HepG2 (cell line): Measurements from ENCODE around the gene LAMA5. TPM values are rescaled to one million over a fixed set of nuclear protein-coding genes. Genes with fewer than 3 reads are reported as not detected.

Source experiments
- ARNTL ChIP-seq: sonication (generic); formaldehyde crosslinking; IDR thresholded peaks from 2 replicates; pipeline ENCODE4 v1.4.0; 2020; ENCODE audit warnings: mild to moderate bottlenecking, missing genetic modification reagents
- ATM ChIP-seq: fragments of 450-650 bp; IDR thresholded peaks from 2 replicates; pipeline ENCODE4 v1.7.1; 2017; ENCODE audit warnings: mild to moderate bottlenecking, borderline replicate concordance
- CC2D1A ChIP-seq: sonication (generic); formaldehyde crosslinking; IDR thresholded peaks from 2 replicates; pipeline ENCODE4 v1.8.1; 2023; ENCODE audit warnings: mild to moderate bottlenecking, missing genetic modification reagents
- FOXK2 ChIP-seq: fragments of 450-650 bp; IDR thresholded peaks from 2 replicates; pipeline ENCODE4 v1.6.1; 2016
- HES4 ChIP-seq: sonication (generic); formaldehyde crosslinking; IDR thresholded peaks from 2 replicates; pipeline ENCODE4 v1.9.0; 2021; ENCODE audit warnings: mild to moderate bottlenecking, missing genetic modification reagents, borderline replicate concordance
- HNF4G ChIP-seq, 2 experiments: sonication (generic) in 1 of 2; formaldehyde crosslinking in 1 of 2; IDR thresholded peaks; 2 replicates each; pipeline versions ENCODE4 v1.4.0 to v1.6.1; 2011 to 2020; ENCODE audit warnings: borderline replicate concordance in 2 of 2, low read depth in 2 of 2, mild to moderate bottlenecking in 2 of 2, low read length in 1 of 2, missing genetic modification reagents in 1 of 2, moderate library complexity in 1 of 2
- JUN ChIP-seq: sonication (generic); formaldehyde crosslinking; IDR thresholded peaks from 2 replicates; pipeline ENCODE4 v1.4.0; 2020; ENCODE audit warnings: mild to moderate bottlenecking, missing genetic modification reagents
- JUND ChIP-seq: sonication (generic); formaldehyde crosslinking; IDR thresholded peaks from 2 replicates; pipeline ENCODE4 v1.8.0; 2022; ENCODE audit warnings: mild to moderate bottlenecking, missing genetic modification reagents
- KLF12 ChIP-seq: sonication (generic); formaldehyde crosslinking; IDR thresholded peaks from 2 replicates; pipeline ENCODE4 v1.4.0; 2020; ENCODE audit warnings: missing genetic modification reagents, borderline replicate concordance
- MEIS2 ChIP-seq: sonication (generic); formaldehyde crosslinking; IDR thresholded peaks from 2 replicates; pipeline ENCODE4 v1.9.0; 2021; ENCODE audit warnings: mild to moderate bottlenecking, missing genetic modification reagents
- MTA1 ChIP-seq: sonication (generic); formaldehyde crosslinking; IDR thresholded peaks from 2 replicates; pipeline ENCODE4 v1.4.0; 2020; ENCODE audit warnings: missing genetic modification reagents, mild to moderate bottlenecking, borderline replicate concordance
- MXI1 ChIP-seq: IDR thresholded peaks from 3 replicates; pipeline ENCODE4 v1.6.1; 2012; ENCODE audit warnings: low read depth, low read length, inconsistent platforms, borderline replicate concordance
- PATZ1 ChIP-seq: sonication (generic); formaldehyde crosslinking; IDR thresholded peaks from 2 replicates; pipeline ENCODE4 v1.4.0; 2020; ENCODE audit warnings: missing genetic modification reagents
- SPEN ChIP-seq: sonication (generic); formaldehyde crosslinking; IDR thresholded peaks from 2 replicates; pipeline ENCODE4 v1.5.1; 2020; ENCODE audit warnings: low read depth, mild to moderate bottlenecking, missing genetic modification reagents
- TAF1 ChIP-seq: sonication (generic); formaldehyde crosslinking; IDR thresholded peaks from 2 replicates; pipeline ENCODE4 v1.4.0; 2020; ENCODE audit warnings: missing genetic modification reagents
- TARDBP ChIP-seq: sonication (generic); formaldehyde crosslinking; IDR thresholded peaks from 2 replicates; pipeline ENCODE4 v1.8.0; 2022; ENCODE audit warnings: mild to moderate bottlenecking, missing genetic modification reagents
- ZNF331 ChIP-seq: sonication (generic); formaldehyde crosslinking; IDR thresholded peaks from 2 replicates; pipeline ENCODE4 v1.4.0; 2020; ENCODE audit warnings: missing genetic modification reagents
- ZNF547 ChIP-seq: sonication (generic); formaldehyde crosslinking; IDR thresholded peaks from 2 replicates; pipeline ENCODE4 v1.5.1; 2020; ENCODE audit warnings: mild to moderate bottlenecking, missing genetic modification reagents
- ZNF563 ChIP-seq: sonication (generic); formaldehyde crosslinking; IDR thresholded peaks from 2 replicates; pipeline ENCODE4 v1.8.0; 2022; ENCODE audit warnings: mild to moderate bottlenecking, moderate library complexity, missing genetic modification reagents
- ZNF616 ChIP-seq: sonication (generic); formaldehyde crosslinking; IDR thresholded peaks from 2 replicates; pipeline ENCODE4 v1.5.0; 2020; ENCODE audit warnings: low read depth, mild to moderate bottlenecking, missing genetic modification reagents
- ZNF782 ChIP-seq: sonication (generic); formaldehyde crosslinking; IDR thresholded peaks from 2 replicates; pipeline ENCODE4 v1.4.0; 2020; ENCODE audit warnings: missing genetic modification reagents, mild to moderate bottlenecking, borderline replicate concordance
- ZNF800 ChIP-seq: sonication (generic); formaldehyde crosslinking; IDR thresholded peaks from 2 replicates; pipeline ENCODE4 v1.4.0; 2020; ENCODE audit warnings: missing genetic modification reagents
- ZNF879 ChIP-seq: sonication (generic); formaldehyde crosslinking; IDR thresholded peaks from 2 replicates; pipeline ENCODE4 v1.8.1; 2023; ENCODE audit warnings: missing genetic modification reagents
- polyA plus RNA-seq, 8 experiments: library from polyadenylated mRNA; depleted of rRNA in 3 of 8; stranded (reverse) in 7 of 8; unstranded in 1 of 8; fragments of >200 nt; fragmentation: Illumina TruSeq in 4 of 8; extraction: Trizol in 4 of 8; gene quantifications; 2 replicates each; pipeline versions ENCODE4 v1.2.1 to v1.2.3, GENCODE V29; 2011 to 2016; ENCODE audit warnings: low read depth in 4 of 8, missing spikeins in 1 of 8, mixed read lengths in 1 of 8; ENCODE audit not compliant: insufficient read depth in 1 of 8
- total RNA-seq, 5 experiments: library from RNA; depleted of rRNA; stranded (reverse); fragments of >200 nt; fragmentation: Illumina TruSeq; extraction: Trizol; gene quantifications; 2 replicates each; pipeline ENCODE4 v1.2.3, GENCODE V29; 2016; ENCODE audit warnings: low read depth in 1 of 5
- TF ChIP-seq, protein P1 (sequence below): sonication (generic); formaldehyde crosslinking; IDR thresholded peaks from 2 replicates; pipeline ENCODE4 v1.4.0; 2020; ENCODE audit warnings: missing genetic modification reagents

Gene LAMA5
- total and polyA plus RNA-seq, 2 of the 13 experiments (the other 11 are each of a cell fraction or from before 2014, with no cell fraction given) = 21.0 to 44.7 TPM

- TF ChIP-seq KLF12 (CRISPR knock-in tag) (peak; percentile 66; the same call in 1 of the 2 replicates), TAF1 (CRISPR knock-in tag) (0 out of 2 replicates have a peak, but pooled peaks have one; percentile 38), ZNF800 (CRISPR knock-in tag) (0 out of 2 replicates have a peak, but pooled peaks have one; percentile 17), SPEN (0 out of 2 replicates have a peak, but pooled peaks have one; percentile 36), HNF4G (IDR thresholded peaks at IDR 0.05; ENCODE audit: borderline replicate concordance, low read depth, low read length) (peak; percentile 27), HNF4G (CRISPR knock-in tag; IDR thresholded peaks at IDR 0.05; ENCODE audit: borderline replicate concordance, low read depth) (no peak), JUN (CRISPR knock-in tag) (0 out of 2 replicates have a peak, but pooled peaks have one; percentile 26), ARNTL (CRISPR knock-in tag) (0 out of 2 replicates have a peak, but pooled peaks have one; percentile 7), MTA1 (CRISPR knock-in tag) (peak; percentile 33; the same call in 1 of the 2 replicates), CC2D1A (CRISPR knock-in tag) (no peak), ZNF616 (CRISPR knock-in tag) (0 out of 2 replicates have a peak, but pooled peaks have one; percentile 60), TARDBP (CRISPR knock-in tag) (no peak), FOXK2 (no peak), JUND (CRISPR knock-in tag) (no peak), MXI1 (peak; percentile 57; the same call in 1 of the 3 replicates), ATM (no peak), MEIS2 (CRISPR knock-in tag) (peak; percentile 69; the same call in 1 of the 2 replicates), PATZ1 (peak; percentile 78), ZNF563 (no peak), ZNF879 (CRISPR knock-in tag) (no peak), ZNF547 (peak; percentile 23), ZNF331 (CRISPR knock-in tag) (peak; percentile 22; the same call in 1 of the 2 replicates), HES4 (CRISPR knock-in tag) (peak; percentile 79; the same call in 1 of the 2 replicates), ZNF782 (CRISPR knock-in tag) (no peak; the same call in 1 of the 2 replicates)
- TF ChIP-seq, protein P1, sequence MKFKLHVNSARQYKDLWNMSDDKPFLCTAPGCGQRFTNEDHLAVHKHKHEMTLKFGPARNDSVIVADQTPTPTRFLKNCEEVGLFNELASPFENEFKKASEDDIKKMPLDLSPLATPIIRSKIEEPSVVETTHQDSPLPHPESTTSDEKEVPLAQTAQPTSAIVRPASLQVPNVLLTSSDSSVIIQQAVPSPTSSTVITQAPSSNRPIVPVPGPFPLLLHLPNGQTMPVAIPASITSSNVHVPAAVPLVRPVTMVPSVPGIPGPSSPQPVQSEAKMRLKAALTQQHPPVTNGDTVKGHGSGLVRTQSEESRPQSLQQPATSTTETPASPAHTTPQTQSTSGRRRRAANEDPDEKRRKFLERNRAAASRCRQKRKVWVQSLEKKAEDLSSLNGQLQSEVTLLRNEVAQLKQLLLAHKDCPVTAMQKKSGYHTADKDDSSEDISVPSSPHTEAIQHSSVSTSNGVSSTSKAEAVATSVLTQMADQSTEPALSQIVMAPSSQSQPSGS (CRISPR knock-in tag) = no peak
Measured at GRCh38 chr20:62412194-62413024, 45.3 kb upstream of the LAMA5 start (continued).
